HG02840 (cell line): ENCODE results near the gene SCYGR1.
"Not testable (repeated sequence)": the region's sequence is repeated elsewhere in the genome, so short reads cannot be mapped to it uniquely, and the experiment has no call there.

Source experiments
- ATAC-seq: cut with Tn5 transposase; IDR thresholded peaks from one replicate; pipeline ENCODE4 v1.9.1; 2021; ENCODE audit warnings: mild to moderate bottlenecking, moderate library complexity, moderate number of reproducible peaks; ENCODE audit not compliant: unreplicated experiment, low FRiP score

SCYGR1 gene

DNA sequence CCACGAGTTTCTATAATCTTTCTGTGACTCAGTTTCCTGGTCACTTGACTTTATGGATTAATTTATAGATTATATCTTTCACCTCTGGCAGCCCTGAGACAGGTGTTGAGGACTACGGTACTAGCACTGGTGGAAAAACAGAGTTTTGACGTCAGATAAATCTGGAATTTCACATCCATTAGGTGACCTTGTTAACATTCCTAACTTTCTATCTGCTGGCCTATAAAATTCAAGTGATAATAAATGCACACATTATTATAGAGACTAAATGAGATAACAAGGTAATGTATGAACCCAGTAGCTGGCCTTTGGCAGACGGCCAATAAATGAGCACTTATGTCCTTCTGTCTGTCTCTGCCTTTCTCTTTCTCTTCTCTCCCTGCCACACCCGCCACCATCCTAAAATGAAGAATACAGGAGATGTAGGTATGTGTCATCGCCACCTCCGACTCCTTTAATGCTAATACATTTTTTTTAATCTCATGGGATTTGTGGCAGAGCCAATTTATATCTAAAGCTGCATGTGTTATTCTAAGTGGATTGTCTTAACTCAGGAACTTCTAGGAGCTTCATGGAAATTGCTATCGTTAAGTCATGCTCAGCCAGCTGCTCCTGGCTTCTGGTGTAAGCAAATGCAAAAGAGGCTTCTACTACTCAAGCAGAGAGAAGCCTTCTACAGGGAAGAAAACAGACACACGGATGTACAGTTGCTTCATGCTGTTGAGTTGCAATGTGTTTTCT, 10.9 kb downstream of the SCYGR1 start:
- no peak for ATAC-seq

- ATAC-seq: no peak
These were observed 13.6 kb downstream of the SCYGR1 start for GRCh38 chr2:227374158-227374557.

DNA sequence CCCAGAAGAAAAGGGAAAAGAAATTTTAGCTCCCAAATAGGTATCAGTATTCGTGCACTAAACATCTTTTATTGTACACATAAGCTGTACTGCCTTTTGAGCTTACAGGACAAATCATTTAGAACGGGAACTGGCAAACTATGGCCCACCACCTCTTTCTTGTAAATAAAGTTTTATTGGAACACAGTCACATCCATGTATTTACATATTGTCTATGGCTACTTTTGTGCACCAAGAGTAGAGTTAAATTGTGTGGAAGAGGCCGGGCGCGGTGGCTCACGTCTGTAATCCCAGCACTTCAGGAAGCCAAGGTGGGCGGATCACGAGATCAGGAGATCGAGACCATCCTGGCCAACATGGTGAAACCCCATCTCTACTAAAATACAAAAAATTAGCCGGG, 14.4 kb downstream of the SCYGR1 start:
- no peak for ATAC-seq

- no peak for ATAC-seq
These were observed 16.9 kb downstream of the SCYGR1 start for GRCh38 chr2:227370791-227371312.

DNA sequence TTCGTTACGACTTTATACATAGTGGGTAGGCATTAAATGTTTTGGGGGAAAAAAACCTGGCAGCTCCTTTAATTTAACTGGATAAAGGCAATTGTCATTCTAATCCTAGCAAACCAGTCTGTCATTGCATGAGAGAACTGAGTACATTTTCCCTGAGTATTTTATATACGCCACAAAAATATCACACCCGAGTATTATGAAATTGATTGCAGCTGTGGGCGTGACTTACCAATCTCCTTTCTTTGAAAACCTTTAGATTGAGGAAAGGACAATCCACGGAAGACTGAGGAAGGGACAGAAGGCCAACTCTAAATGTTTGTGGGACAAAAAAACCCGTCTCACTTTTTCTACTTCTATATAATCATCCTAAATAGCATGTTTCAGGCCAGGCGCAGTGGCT, 17.7 kb downstream of the SCYGR1 start:
- ATAC-seq: no peak

- ATAC-seq: no peak
These were observed 19.2 kb downstream of the SCYGR1 start for GRCh38 chr2:227368574-227368973.

- ATAC-seq: no peak
These were observed 20.3 kb downstream of the SCYGR1 start for GRCh38 chr2:227367427-227367795.

DNA sequence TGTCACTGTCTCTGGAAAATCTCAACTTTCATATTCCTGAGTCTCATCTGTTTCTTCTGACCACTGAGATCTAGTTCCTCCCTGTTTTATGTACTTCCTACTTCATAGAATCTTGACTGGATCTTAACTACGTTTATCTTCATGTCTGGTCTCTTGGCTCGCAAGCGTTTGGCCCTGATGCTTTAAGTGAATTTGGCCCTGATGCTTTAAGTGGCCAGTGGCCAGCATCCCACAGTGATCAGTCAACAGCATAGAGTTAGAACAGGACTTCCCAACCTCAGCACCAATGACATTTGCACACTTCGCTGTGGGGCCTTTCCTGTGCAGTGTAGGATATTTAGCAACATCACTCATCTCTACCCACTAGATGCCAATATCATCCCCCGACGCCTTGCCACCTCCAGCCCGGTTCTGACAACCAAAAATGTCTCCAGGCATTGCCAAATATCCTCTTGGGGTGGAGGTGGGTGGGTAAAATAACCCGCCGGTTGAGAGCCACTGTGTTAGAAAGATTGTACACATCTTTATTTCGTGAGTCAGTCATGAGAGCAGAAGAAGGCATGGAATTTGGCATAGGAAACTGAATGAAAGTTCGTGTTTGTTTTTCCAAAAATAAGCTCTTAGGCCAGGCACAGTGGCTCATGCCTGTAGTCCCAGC, 20.9 kb downstream of the SCYGR1 start:
- no peak for ATAC-seq

DNA sequence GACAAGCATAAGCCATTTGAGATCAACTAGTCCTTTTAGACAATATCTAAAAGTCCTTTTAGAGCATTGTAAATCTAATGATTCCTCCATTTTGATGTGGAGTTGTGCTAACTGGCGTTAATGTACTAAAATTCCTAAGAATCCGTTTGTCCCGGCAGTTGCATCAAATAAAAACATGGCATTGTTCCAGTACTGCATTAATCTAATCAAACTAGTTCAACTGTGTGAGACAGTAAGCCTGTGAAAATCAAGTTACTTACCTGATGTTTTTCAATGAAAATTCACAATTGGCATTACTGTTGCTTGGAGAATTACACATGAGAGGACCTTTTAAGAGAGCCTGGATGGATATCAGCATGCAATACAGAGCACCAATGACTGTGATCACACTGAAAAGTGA, 21.9 kb downstream of the SCYGR1 start:
- no peak for ATAC-seq

- not testable (repeated sequence) for ATAC-seq
These were observed 23.0 kb downstream of the SCYGR1 start for GRCh38 chr2:227364585-227365263.

GRCh38 chr2:227363756-227364155, 24.0 kb downstream of the SCYGR1 start:
- no peak for ATAC-seq

- ATAC-seq: no peak
These were observed 27.4 kb downstream of the SCYGR1 start for GRCh38 chr2:227360351-227360750.

- no peak for ATAC-seq
These were observed 36.1 kb downstream of the SCYGR1 start for GRCh38 chr2:227351639-227352038.

DNA sequence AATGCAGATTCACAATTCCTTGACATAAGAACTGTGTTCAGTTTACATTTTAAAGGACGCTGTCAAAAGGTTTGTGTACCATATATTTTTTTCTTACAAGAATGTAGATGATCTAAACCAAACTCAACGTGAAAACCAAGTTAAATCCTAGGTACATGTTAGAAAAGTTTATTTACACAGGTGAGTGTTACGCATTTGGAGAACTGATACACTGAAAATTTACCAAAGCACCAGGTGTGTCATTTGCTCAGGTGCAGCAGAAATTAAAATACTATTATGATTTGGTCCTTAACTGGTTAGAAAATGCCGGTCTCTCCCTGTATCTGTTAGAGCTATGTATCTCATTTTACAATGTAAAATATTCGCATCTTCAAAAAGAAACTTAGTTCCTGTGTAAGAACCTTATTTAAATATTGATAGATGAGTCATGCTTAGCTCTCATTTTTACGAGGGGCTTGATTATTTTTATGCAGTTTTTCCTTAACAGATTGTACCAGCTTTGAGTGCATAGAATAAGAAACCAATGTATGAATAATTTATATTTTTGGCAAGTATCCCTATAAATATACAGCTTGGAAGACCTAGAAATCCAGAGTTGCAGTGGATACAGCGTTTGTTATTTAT, 37.6 kb downstream of the SCYGR1 start:
- ATAC-seq: no peak

GRCh38 chr2:227348324-227348723, 39.4 kb downstream of the SCYGR1 start:
- ATAC-seq: no peak

GRCh38 chr2:227347117-227347516, 40.6 kb downstream of the SCYGR1 start:
- ATAC-seq: no peak

- no peak for ATAC-seq
These were observed 43.5 kb downstream of the SCYGR1 start for GRCh38 chr2:227344231-227344630.

DNA sequence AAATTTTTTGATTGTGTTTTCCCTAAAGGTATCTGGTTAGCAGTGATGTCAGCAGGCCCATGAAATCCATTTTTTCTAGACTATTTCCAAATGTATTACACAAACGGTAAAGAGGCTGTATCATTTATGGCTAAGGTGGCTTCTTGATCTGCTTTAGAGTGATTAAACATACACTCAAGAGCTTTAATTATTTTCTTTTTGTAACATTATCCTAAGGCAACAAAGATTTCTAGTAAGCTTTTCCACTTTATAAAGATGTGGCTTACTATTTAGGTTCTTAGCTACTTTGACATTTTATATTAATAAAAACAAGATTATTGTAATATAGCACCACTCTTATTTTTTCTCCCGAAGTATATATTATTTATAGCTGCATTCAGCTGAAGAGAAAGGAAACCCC, 46.2 kb downstream of the SCYGR1 start:
- no peak for ATAC-seq

- no peak for ATAC-seq
These were observed 47.6 kb downstream of the SCYGR1 start for GRCh38 chr2:227340106-227340505.

DNA sequence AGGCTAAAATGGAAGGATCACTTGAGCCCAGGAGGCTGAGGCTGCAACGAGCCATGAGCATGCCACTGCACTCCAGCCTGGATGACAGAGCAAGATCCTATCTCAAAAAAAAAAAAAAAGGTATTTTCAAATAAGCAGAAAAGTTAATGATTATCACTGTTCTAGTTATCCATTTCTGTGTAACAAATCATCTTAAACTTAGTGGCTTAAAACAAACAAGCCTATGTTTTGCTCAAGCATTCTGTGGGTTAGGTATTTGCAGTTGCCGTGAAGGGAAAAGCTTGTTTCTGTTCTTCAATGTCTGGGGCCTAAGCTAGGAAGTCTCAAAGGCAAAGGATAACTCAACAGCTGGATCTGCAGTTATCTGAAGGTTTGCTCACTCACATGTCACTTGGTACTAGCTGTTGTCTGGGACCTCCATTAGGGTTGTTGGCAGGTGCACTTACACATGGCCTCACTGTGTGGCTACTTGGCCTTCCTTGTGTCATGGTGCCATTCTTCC, 48.6 kb downstream of the SCYGR1 start:
- no peak for ATAC-seq
